Smooth muscle cell of the brain vasculature (primary cell): ENCODE results near the gene ERI2.

Source experiments
- DNase-seq: peaks from one replicate; pipeline ENCODE4 v3.0.0-alpha.2; 2012; ENCODE audit warnings: low read depth, low spot score

ERI2 gene, protein sequence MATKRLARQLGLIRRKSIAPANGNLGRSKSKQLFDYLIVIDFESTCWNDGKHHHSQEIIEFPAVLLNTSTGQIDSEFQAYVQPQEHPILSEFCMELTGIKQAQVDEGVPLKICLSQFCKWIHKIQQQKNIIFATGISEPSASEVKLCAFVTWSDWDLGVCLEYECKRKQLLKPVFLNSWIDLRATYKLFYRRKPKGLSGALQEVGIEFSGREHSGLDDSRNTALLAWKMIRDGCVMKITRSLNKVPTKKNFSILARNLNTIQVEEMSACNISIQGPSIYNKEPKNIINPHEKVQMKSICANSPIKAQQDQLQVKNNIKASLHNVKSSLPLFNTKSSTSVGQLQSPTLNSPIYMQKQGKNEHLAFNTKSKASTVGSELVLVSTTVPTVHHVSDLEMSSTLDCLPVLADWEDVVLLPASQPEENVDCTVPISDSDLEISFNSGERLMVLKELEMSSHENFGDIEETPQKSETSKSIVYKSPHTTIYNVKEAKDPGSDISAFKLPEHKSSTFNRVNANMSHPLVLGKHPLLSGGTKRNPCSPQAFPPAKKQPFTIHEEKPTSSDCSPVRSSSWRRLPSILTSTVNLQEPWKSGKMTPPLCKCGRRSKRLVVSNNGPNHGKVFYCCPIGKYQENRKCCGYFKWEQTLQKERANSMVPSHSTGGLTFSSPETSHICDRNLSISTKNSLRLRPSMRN

DNA sequence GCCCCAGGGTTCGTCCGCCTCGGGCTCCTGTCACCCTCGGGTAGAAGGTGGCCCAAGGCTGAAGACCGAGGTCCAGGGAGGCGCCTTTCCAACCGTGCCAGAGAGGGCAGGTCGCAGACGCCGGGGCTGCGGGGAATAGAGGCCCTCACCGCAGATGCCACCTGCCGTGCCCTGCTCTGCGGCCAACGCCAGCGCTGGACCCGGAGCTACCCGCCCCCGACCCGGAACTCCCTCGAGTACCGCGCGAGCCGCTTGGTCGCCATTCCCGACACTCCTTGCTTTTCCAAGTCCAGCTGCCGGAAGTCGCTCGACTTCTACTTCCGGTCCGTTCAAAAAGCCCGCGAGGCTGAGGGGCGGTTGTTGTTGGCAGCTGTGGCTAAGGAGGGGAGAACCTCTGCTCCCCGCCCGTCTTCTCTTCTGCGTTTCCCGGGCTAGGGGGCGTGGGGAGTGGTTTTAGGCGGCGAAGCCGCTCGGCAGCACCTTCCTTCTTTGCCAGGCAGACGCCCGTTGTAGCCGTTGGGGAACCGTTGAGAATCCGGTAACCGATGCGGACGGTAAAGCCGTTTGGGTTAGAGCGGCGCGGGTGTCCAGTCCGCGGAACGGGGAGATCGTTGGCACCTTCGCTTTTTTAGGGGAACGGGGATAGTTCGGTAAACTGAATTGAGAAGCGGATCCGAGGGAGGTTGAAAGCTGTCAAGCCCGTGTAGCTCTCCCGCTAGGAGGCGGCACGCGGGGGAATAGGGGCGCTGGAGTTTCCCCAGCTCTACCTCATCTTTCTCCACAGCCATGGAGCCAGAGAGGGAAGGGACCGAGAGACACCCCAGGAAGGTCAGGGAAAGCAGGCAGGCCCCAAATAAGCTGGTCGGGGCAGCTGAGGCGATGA, at the start of gene ERI2, which contains the start of gene REXO5:
TSS of gene ERI2 (minus strand) at position 305 of the 883 bp plus-strand sequence. CDS start at position 263, 42 bp downstream.
TSS of gene REXO5 (plus strand) at position 360 of the 883 bp plus-strand sequence. CDS start at position 787, 427 bp downstream.
- peak; percentile 89 for DNase-seq

DNA sequence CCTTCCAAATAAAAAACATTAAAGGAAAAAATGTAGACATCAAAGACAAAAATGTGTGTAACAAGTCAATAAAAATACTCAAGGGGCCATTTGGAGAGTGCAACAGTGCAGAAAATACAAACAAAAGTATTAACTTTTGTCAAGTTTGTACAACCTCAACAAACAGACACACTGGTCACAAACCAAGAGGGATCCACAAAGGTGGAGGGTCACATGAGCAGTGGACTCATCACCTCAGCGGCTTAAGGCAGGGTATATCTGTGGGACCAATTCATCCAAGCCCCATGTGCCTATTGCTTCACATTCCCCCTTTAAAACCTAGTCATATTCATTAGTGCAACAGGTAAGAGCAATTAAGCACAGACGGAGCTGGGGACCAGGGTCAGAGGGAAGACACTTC, 48.7 kb upstream of the ERI2 start:
- DNase-seq: no peak

DNA sequence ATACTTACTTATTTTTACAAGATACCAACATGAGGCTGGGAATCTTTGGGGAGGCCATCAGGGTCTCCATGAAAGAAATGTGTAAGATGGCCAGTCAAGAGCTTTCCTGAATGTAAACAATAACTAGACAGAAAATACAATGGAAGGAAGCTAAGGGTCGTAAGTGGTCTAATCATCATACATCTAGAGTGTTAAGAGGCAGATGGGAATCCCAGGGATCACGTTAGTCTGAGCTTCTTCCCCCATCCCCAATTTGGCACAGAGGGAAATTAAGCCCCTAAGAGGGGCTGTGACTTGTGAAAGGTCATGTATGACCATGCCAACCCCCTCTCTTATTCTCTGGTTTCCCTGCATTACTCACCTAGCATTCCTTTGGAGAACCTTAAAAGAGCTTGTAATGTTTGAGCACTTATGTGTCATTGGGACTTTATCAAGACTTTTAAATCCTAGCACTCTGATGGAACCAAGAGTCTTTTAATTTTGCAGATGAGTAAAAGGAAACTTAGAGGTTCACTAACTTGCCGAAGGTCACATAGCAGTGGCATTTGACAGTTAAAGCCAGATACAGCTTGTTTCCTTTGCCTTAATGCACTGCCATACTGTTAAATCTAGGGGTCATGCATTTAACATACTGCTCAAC, 47.8 kb upstream of the ERI2 start:
- DNase-seq: no peak

DNA sequence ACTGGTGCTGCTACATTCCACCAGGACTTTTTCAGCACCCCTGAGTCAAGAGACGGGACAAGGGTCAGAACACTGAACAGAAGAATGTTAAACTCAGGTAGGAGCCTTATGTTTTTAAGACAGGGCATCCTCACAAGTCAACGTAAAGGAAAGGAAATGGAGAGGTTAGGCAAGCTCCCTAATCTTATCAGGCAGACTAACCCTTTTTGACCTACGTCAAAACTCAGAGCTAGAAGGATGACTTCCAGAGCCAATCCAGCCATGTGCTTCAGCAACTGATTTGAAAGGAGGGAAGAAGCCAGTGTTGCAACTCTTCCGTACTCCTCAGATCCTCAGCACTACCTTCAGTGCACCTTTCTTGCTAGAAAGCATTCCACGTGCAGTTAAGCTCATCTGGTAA, 46.9 kb upstream of the ERI2 start:
- no peak for DNase-seq

DNA sequence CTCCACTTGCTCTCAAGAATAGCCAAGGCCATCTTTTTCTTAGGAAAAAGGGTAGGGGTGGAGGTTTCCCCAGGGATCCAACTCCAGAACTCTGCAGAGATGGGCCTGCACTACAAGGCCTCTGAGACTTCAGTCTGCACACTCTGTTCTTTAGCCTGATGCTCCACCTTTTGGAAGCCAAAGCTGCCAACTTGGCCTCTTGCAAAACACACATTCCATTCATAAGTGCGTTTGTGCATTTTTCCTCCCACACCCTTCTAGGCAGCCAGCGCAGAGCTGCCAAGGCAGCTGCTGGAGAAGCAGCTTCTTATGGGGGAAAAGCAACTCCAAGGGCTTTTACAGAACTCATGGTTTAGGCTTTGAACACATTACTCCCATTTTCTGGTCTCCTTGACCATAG, 45.3 kb upstream of the ERI2 start:
- DNase-seq: no peak

DNA sequence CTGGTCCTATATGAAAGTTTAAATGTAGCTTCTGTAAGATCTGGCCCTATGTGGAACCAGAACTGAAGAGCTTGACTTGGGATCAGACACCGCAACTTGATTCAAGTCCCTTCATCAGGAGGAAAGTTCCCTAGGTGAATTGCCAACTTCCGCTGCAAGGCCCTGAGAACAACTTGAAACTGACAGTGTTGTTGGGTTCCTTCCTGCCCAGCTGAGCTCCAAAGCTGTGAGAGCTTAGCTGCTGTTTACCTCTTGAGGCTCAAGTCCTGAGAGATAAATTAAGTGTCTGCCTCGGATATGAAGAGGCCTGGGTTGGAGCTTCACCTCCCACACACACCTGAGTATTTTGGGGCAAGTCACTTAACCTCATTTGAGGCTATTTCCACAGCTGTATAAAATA, 44.7 kb upstream of the ERI2 start:
- no peak for DNase-seq

DNA sequence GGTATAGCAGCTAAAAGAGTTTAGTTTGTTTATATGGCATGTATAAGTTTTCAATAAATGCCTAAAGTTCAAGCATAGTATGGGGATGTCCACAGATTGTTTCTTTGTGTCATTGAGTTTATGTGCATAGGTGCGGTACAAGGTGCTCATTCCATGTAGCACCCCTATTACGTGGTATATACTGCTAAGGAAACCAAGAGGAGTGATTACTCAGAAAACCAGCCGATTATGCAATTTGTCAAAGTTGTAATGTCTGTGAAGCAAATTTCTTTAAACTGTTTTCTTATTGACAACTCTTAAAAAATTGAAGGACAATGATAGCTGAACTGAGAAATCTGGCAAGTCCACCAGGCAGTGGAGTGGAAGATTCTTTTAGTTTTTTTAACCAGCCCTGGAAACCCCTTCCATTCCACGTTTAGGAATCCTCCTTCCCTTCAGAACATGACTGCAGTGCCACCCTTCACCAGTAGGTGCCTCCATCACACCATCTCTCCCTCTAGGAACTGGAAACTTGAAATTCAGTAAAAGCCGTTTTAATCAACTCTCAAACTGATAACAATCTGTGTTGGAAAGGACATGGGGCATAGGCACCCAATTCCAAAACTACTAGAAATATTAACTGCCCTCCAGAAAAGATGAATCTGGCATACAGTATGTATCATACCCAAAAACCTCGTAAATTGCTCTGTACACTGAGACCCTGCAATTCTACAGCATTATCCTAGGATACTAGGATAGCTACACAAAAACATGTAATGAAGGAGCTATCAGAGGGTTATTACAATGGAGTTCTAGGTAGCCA, 43.5 kb upstream of the ERI2 start:
- DNase-seq: peak; percentile 57

DNA sequence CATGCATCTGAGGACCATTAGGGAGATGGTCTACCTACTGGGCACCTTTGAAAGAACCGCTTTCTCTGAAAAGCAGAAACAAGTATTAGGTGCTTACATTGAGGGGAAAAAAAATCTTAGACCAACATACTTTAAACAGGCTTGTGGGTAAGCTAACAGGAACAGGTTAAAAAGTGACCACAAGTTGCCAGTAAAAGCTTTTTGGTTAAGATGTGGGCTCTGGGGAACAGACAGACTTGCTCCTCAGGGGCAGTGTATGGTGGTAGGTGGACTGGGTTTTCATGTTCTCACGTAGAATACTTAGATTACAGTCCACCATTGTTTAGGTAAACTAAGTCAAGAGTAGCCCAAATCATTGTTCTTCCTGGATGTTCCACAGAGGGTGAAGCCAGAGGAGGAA, 41.3 kb upstream of the ERI2 start:
- DNase-seq: no peak

DNA sequence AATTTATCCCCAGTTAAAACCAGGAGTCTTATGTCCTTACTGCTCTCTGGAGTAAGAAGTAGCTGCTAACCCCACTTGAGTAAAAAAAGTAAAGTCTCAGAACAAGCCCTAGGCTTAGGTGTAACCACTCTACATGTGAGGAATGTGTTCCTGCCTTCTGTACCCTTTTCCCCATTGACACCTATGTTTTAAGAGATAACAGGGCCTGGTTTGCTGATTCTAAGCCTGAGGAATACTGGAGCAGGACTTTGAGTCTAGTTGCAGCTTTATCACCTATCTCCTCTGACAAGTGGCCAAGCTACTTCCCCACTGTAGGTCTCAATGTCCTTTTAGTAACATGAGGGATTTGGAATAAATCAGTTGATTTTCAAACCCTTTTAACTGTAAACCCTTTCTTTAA, 40.3 kb upstream of the ERI2 start:
- no peak for DNase-seq

DNA sequence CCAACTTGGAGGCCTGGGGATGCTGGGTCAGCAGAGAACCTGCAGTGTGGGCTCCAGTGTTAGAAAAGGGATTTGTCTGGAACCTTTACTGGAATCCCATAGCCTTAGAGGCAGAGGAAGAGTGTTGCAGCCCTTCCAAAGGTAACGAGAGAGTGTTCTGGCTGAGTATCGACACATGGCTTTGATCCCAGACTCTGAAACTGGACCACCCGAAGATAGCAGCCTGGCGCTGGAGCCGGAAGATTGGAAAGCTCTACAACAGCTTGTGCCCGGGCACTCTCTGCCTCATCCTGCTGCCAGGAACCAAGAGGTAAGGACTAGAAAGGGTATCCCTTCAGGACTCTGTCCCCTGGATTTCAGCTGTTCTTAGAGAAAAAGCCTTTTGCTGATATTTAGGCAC, 39.8 kb upstream of the ERI2 start:
- DNase-seq: no peak

DNA sequence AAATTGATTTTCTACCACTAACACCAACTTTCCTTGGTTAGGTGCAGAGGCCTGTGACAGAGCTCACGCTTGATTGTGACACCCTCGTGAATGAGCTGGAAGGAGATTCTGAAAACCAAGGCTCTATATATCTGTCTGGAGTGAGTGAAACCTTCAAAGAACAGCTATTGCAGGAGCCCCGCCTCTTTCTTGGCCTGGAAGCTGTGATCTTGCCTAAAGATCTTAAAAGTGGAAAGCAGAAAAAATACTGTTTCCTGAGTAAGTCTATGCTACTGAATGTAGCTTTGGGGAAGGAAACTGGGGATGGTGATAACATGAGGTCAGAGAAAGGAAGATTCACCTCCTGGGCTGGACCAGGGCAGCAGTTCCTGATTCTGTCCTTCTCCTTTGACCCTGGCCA, 38.3 kb upstream of the ERI2 start:
- no peak for DNase-seq

DNA sequence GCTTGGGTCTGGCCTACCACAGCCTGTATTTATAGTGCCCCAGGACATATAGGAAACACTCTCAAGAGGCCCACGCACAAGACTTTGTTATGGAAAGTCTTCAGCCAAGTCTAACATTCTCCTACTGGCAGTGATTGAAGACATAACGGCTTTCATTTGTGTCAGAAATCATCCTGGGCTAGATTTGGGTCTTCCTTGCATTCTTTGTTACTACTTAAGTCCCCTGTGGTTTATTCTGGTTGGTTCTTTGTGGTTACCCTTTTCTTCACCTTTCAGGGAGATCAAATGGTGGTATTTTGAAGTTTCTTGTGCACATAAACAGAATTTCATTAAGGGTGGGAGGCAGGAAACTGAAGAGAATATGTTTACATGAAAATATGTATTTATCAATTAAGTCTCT, 37.8 kb upstream of the ERI2 start:
- DNase-seq: no peak

DNA sequence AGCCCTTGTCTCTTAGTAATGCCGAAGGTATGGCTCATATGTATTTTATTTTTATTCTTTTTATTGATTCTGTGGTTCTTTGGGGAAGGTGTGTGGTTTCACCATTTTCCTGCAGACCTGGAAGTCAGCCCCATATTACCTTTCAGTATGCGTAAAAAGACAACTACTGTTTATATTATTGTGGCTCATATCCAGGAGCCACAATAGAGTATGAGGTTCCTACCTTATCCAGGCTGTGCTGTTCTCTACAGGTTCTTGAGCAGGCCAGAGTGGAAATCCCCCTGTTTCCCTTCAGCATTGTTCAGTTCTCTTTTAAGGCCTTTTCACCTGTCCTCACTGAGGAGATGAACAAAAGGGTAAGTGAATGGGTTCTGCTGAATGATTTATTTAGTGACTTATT, 33.2 kb upstream of the ERI2 start:
- DNase-seq: no peak

DNA sequence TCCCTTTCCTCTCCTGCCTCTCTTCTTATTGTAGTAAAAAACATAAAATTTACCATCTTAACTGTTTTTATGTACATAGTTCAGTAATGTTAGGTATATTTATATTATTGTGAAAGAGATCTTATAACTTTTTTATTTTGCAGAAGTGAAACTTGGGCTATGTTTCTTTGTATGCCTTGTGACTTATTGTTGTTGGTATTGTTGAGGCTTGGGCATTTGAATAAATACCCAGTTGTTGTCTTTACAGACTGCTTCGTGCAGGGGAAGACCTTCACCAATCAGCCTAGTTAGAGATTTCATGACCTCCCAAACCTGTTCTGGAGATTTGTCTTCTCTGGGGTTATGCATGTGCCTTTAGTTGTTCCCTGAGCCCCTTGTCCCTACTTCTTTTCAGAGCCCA, 32.0 kb upstream of the ERI2 start:
- no peak for DNase-seq

DNA sequence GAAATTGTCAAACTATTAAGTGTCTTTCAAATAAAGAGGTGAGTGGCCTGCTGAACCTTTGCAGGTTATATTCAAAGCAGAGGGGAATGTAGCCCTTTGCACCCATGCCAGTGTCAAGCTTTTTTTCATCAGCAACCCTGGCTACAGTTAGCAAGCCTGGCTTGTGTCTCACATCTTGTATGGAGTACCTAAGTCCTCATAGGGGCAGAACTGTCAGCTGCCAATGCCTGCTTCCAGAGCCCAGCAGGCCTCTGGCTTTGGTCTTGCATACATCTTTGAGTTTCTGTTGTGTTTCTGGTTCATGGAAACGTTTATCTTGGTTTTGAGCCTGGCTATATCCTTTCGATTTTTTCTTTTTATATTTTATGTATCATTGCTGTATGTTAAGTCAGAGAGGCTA, 26.8 kb upstream of the ERI2 start:
- DNase-seq: no peak

DNA sequence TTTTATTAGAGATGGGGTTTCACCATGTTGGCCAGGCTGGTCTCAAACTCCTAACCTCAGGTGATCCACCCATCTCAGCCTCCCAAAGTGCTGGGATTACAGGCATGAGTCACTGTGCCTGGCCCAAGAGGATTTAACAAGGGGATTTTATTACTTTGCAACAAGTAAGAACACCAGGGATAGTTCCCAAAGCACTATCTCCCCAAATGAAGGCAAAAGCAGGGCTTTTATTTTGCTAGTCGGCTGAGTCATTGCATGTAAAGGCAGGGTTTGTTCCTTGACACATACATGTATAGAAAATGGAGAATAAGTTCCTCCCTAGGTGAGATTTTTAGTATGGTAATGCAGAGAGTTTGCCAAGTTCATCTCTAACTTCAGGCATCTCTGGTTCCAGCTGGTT, 24.1 kb upstream of the ERI2 start:
- no peak for DNase-seq

DNA sequence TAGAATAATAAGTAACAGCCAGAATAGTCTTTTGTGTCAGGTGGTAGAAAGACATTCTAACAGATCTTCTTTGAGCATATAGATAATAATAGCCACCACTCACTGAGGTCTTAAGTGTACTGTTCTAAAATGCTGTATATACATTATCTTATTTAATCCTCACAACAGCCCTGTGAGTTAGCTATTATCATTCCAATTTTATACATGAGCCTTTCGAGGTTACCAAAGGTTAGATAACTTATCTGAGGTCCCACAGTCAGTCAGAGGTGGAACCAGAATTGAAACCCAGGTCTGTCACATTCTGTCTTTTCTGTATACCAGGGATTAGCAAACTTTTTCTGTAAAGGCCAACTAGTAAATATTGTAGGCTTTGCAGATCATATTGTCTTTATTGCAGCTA, 23.3 kb upstream of the ERI2 start:
- no peak for DNase-seq

DNA sequence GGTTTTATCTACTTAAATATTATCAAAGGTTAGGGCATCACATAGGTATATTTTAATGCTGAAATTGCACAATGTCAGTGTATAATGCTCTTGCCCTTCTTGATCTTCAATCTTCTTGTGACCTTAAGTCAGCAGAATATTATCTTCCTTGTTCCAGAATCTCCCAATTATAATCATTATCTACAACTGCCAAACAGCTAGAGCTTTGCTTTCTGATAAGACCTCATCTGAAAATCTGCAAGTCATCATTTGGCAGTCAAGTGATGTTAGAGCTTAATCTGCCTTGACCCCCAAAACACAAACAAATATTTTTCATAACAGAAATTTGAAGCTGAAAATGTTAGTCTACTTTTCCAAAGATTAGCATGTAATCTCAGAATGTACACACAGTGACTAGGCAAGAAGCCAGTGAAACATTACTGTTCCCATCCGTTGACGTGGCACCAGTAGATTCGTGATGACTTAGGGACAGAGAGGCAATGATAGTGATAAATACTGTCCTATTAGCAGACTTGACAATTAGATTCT, 19.8 kb upstream of the ERI2 start:
- DNase-seq: no peak

DNA sequence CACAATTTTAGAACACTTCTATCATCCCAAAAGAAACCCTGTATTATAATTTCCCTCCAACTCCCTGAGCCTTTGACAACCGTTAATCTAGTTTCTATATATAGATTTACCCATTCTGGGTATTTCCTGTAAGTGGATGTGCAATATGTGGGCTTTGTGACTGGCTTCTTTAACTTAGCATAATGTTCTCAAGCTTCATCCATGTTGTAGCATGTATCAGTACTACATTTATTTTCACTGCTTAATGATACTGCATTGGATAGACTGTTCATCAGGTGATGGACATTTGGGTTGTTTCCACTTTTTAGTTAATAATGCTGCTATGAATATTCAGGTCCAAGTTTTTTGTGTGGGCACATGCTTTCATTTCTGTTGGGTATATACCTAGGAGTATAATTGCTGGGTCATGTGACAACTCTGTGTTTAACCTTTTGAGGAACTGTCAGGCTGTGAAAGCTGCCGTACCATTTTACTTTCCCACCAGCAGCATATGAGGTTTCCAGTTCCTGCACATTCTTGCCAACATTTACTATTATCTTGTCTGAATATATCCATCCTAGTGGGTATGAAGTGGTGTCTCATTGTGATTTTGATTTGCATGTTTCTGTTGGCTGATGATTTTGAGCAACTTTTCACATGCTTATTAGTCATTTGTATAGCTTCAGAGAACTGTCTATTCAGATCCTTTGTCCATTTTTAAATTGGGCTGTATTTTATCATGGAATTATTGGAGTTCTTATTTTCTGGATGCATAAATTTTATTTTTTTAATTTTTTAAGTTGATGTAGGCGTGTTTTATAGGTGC, 16.5 kb upstream of the ERI2 start:
- no peak for DNase-seq

DNA sequence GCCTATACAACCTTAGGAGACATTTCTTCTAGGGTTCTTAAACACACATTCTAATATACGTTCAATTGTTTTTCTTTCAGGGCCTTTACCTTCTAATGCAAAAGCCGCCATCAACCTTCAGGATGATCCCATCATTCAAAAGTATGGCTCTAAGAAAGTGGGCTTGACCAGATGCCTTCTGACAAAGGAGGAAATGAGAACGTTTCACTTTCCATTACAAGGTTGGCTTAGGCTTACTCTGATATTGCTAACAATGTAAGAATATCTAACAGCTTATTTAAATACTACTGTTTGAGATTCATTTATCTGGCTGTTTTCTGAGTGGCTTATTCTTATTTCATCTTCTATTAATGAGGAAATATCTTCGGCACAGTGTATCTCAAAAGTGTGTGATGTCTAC, 15.4 kb upstream of the ERI2 start:
- no peak for DNase-seq
